HG02973 (cell line): Measurements from ENCODE around the gene MNS1.
"Not testable (repeated sequence)": the region's sequence is repeated elsewhere in the genome, so short reads cannot be mapped to it uniquely, and the experiment has no call there.

Experiments used
- ATAC-seq: cut with Tn5 transposase; IDR thresholded peaks from one replicate; pipeline ENCODE4 v1.9.1; 2021; ENCODE audit warnings: moderate library complexity; ENCODE audit not compliant: unreplicated experiment

The MNS1 gene, protein sequence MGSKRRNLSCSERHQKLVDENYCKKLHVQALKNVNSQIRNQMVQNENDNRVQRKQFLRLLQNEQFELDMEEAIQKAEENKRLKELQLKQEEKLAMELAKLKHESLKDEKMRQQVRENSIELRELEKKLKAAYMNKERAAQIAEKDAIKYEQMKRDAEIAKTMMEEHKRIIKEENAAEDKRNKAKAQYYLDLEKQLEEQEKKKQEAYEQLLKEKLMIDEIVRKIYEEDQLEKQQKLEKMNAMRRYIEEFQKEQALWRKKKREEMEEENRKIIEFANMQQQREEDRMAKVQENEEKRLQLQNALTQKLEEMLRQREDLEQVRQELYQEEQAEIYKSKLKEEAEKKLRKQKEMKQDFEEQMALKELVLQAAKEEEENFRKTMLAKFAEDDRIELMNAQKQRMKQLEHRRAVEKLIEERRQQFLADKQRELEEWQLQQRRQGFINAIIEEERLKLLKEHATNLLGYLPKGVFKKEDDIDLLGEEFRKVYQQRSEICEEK

DNA sequence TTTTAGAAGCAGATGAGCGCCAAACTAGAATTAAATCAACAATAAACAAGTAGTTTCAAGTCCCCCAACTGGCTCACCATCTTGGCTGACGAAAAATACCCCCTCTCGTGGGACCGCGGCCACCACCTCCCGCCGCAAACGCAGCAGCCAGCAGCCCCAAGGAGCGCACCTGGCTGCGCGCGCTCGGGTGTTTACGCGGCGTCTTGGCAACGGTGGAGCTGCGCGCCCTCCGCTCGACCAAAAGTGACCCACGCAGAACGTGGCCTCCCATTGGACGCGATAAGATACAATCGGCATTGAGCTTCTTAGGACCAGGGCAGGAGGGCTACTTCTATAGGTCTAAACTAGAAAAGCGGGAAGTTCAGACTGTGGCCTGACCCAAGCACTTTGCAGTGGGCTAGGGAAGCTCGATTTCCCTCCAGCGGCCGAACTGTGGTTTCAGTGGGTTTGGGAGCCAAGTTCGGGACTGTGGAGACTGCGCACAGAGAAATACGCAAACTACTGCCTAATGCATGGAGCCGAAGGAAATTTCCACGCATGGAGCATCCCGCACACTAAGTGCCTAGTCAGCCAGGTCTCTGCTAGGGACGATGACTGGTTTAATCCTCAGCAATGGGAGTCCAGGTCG, at the start of gene MNS1:
TSS of gene MNS1 (minus strand) at position 245 of the 628 bp plus-strand sequence. CDS start at position 80, 165 bp downstream.
- ATAC-seq = peak; percentile 97

- peak; percentile 54 for ATAC-seq
Observed at GRCh38 chr15:56496635-56497034, 31.7 kb upstream of the MNS1 start.

GRCh38 chr15:56495533-56495932, 30.6 kb upstream of the MNS1 start:
- ATAC-seq = no peak

DNA sequence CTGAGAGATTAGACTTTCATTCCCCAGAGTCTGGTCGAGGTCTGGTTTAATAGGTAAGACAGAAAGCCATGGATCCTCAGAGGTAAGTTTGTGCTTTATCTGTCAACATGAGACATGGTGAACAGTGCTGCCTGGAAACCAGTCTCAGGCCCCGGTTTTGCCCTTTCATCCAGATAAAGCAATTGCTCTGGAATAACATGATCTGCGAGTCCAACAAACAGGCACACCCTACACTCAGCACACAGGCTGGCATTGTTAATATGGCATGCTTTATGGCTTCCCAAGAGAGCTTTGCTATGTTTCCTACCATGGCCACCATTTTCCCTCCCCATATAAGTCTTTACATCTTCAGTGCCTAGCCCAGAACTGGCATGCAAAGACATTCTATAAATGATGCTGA, 30.1 kb upstream of the MNS1 start:
- ATAC-seq = no peak

DNA sequence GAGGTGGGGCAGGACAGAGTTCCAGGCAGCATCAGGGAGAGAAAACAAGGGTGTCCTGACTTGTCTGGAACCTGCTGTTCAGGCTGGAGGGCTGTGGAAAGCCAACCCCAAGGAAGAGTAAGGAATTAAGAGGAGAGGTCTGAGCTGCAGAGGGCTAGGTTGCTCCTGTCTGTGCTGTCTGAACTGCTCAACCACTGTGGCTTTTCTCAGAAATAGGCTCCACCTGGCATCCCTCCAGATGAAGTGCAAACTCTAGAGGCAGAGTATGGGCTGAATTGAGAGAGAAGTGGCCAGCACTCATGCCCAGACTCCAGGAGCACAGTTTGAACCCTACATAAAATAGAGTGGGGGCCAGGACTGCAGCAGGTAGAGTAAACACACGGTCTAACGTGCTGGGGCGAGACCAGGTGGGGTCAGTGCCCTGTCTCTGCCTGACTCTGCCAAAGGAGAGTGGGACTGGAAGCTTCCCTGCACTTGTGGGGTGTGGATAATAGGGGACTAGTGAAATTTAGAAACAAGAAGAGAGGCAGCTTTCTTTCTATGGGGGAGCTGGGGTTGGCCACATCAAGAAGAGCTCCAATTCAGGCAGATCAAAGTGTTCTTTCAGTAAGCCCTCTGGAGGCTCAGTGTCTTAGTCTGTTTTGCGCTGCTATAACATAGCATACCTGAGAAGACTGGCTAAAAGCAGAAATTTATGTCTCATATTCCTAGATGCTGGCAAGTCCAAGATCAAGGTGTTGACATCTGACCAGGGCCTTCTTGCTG, 28.0 kb upstream of the MNS1 start:
- no peak for ATAC-seq

GRCh38 chr15:56492236-56492635, 27.3 kb upstream of the MNS1 start:
- no peak for ATAC-seq

DNA sequence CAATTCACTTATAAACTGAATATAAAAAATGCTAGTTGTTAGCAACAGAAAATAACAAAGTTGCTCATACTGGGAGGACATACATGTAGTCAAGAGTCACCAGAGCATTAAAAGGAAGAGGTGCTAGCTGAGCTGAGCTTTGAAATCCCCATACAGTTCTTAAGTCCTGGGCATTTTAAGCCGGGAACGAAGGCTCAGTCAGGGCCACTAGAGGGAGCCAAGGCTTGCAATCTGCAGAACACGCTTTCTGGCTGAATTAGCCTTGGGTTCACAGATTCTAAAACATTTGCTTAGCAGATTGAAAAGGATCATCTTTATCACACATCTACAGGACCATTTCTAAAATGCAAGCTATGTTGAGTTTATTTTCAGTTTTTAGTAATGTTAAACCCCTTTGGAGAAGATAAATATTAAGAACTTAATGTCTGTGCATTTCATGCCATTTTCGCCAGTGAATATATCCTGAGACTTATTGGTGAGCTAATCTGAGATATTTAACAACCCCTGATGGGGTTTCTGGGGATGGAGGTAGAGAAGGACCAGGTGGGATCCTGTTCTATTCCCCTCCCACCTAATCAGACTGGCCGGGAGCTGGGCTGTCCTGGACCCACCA, 26.3 kb upstream of the MNS1 start:
- no peak for ATAC-seq

DNA sequence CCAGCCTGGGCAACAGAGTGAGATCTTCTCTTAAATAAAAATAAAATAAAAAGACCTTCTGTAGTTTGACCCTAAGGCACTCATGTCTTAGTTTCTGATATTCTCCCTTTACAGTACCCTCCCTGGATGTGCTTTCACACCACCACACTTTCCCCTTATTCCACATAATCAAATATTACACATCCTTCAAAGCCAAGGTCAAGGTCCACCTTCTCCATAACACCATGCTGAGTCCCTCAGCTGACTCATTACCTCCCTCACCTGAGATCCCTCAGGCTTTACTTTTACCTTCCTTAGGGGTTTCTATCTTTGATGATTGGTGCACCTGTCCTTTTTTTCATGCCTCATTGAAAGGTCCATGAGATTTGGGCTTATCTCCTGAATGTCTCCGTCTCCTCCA, 25.5 kb upstream of the MNS1 start:
- no peak for ATAC-seq

DNA sequence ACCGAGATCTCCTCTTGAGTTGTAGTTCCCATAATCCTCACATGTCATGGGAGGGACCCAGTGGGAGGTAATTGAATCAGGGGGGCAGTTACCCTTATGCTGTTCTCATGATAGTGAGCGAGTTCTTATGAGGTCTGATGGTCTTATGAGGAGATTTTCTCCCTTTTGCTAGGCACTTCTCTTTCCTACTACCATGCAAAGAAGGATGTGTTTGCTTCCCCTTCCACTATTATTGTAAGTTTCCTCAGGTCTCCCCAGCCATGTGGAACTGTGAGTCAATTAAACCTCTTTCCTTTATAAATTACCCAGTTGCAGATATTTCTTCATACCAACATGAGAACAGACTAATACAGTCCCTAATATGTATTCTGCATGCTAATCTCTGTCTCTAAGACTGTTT, 21.3 kb upstream of the MNS1 start:
- not testable (repeated sequence) for ATAC-seq

DNA sequence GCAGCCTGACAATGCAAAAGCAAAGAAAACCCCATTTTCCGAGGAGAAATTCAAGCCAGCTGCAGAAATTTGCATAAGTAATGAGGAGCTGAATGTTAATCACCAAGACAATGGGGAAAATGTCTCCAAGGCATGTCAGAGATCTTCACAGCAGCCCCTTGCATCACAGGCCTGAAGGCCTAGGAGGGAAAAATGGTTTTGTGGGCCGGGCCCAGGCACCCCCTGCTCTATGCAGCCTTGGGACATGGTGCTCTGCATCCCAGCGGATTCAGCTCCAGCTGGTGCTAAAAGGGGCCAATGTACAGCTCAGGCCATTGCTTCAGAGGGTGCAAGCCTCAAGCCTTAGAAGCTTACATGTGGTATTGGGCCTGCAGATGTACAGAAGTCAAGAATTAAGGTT, 20.5 kb upstream of the MNS1 start:
- ATAC-seq = not testable (repeated sequence)

- ATAC-seq = no peak
Observed at GRCh38 chr15:56484287-56484686, 19.4 kb upstream of the MNS1 start.

DNA sequence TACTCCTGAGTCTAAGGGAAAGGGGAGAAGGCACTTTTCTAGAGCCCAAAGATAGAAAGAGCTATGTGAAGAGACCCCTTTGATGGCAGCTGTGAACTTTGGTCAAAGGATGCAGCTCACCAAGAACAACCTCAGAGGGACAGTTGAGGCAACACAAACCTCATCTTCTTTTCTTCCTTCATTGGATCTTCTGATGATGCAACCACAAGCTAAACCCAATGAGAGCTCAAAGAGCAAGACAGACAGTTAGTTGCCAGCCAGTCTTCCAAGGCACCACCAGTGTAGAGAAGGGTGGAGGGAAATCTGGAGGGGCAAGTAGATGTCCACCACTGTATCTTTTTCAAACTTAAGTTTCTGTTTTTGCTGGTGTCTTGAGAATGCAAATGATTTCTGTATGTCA, 10.4 kb upstream of the MNS1 start:
- no peak for ATAC-seq

DNA sequence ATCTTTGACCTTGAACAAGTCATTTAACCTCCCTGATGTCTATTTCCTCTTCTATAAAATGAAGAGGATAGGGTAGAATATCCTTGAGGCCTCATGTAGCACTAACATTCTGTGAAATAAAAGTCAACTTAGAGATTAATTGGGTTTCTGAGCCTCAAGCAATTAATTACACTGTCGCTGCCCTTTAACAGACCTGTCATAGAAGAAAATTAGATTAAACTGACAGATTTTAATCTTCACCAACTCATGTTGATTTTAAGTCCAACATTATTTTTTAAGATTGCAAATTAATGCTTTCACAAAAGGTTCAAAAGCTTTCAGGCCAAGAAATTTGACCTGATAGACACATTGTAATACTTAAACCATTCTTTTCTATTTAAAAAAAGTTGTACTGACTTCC, 8.1 kb upstream of the MNS1 start:
- no peak for ATAC-seq

GRCh38 chr15:56472278-56472677, 7.3 kb upstream of the MNS1 start:
- no peak for ATAC-seq

DNA sequence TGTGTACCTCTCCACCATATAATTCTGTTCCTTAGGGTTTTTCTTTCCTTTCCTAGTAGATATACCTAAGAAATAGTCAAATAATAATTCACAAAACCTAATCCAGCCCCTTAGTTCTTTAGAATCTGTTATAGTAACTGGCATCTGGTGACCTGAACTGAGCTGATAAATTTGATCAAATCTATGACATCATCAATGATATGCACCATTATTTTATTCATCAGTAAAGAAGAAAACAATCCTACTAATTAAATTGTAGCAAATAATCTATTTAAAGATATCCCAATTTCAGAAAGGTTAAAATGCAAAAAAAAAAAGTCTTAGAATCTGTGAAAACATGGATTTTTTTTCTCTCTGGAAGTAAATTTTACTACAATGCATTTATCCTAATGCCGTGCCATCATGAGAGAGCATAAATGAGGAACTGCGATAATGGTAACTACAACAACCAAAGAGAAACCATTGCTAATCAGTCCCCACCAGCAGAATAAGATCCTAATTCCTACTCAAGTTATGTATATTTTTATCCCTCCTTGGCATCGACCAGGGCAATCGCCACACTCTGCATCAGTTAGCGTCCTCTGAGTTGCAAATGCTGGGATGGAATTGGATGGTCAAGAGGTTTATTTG, 6.6 kb upstream of the MNS1 start:
- ATAC-seq = no peak

DNA sequence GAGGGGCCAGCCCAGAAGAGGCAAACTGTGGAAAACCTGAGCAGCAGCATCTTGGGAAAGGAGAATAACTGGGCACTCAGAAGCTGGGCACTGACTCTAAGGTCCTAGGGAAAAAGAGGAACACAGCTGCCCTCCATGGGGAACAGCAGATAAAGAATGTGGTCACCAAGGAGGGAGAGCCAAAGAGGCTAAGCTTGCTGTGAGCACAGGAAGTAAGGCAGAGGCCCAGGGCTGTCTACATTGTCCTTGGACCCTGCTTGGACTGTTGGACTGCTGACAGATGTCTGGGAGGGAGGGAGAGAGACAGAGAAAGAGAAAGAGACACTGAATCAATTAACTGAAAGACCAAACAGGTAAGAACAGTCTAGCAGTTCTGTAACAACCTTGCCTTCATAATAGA, 4.5 kb upstream of the MNS1 start:
- no peak for ATAC-seq

DNA sequence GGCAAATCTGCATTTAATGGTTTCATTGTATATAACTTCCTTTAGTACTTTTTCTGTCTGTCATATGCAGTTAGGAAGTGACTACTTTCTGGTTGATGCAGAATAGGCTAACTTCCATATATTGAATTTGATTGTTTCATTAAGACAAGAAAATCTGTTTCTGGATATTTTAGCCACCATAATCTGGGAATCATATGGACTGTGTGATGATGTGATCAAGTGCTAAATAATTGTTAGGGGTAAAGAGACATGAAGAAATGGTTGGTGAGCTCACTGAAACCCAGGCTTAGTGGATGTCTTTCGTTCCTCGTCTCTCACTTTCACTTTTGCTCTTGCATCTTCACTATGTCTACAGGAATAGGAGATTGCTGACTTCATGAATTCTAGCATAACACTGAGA, 3.5 kb upstream of the MNS1 start:
- peak; percentile 39 for ATAC-seq

DNA sequence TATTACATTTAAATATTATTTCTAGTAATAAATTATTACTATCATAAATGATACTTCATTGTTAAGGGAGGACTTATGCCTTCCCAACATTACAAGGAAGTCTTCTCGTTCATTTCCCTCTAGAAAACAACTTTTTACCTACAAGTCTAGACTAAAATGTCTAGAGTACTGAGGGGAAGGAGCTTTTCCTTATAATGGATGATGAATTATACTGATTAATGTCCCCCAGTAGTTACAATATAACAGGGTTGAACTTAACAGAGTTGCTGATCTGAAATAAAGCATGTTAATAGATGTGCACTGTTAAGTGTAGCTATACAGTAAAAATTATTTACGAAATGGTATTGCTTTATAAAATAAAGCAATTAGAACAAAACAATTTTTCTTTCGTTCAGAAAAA, 2.7 kb upstream of the MNS1 start:
- no peak for ATAC-seq

DNA sequence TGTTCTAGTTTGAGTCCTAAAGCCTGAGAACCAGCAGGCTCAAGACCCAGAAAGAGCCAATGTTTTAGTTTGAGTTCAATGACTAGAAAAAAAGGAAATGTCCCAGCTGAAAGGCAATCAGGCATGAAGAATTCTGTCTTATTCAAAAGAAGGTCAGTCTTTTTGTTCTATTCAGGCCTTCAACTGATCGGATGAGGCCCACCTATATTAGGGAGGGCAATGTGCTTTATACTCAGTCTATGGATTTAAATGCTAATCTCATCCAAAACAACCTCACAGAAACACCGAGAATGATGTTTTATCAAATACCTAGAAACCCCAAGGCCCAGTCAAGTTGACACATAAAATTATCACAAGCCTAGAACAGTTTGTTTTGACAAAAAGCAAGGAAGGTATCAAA, 4.0 kb downstream of the MNS1 start:
- no peak for ATAC-seq

GRCh38 chr15:56460071-56460470, 4.9 kb downstream of the MNS1 start:
- no peak for ATAC-seq

- no peak for ATAC-seq
Observed at GRCh38 chr15:56459096-56459495, 5.8 kb downstream of the MNS1 start.
